Thymus (tissue), 11 donors: ENCODE results near the gene ZNF814. TPM values are rescaled to one million over a fixed set of nuclear protein-coding genes. Genes with fewer than 3 reads are reported as not detected.
"Not testable (repeated sequence)": the region's sequence is repeated elsewhere in the genome, so short reads cannot be mapped to it uniquely, and the experiment has no call there.

Source experiments
- DNase-seq, 9 donors: peaks; one replicate each; pipeline ENCODE4 v3.0.0-alpha.2; 2013; ENCODE audit warnings: low spot score in 9 of 9, low read depth in 6 of 9, missing footprints in 1 of 9
- H3K27ac ChIP-seq, 2 donors: one replicate each; pipeline ENCODE4 v1.5.1; 2013; ENCODE audit warnings: control low read depth in 1 of 2, low read depth in 1 of 2, low read length in 1 of 2, mild to moderate bottlenecking in 1 of 2, moderate library complexity in 1 of 2
- H3K27me3 ChIP-seq, 2 donors: one replicate each; pipeline ENCODE4 v1.5.1; 2013; ENCODE audit warnings: low read length in 1 of 2; ENCODE audit not compliant: control insufficient read depth in 2 of 2, insufficient read depth in 1 of 2
- H3K36me3 ChIP-seq, 2 donors: one replicate each; pipeline ENCODE4 v1.5.1; 2013; ENCODE audit warnings: low read length in 1 of 2, mild to moderate bottlenecking in 1 of 2, moderate library complexity in 1 of 2; ENCODE audit not compliant: control insufficient read depth in 2 of 2, insufficient read depth in 2 of 2
- H3K4me1 ChIP-seq, 2 donors: one replicate each; pipeline ENCODE4 v1.5.1; 2013; ENCODE audit warnings: low read length in 2 of 2; ENCODE audit not compliant: control insufficient read depth in 2 of 2, insufficient read depth in 2 of 2
- H3K4me3 ChIP-seq, 2 donors: one replicate each; pipeline ENCODE4 v1.5.1; 2013; ENCODE audit warnings: low read length in 2 of 2, control low read depth in 1 of 2, mild to moderate bottlenecking in 1 of 2
- H3K9me3 ChIP-seq, 2 donors: one replicate each; pipeline ENCODE4 v1.5.1; 2013; ENCODE audit warnings: low read length in 1 of 2, mild to moderate bottlenecking in 1 of 2; ENCODE audit not compliant: control insufficient read depth in 2 of 2, insufficient read depth in 1 of 2
- WGBS: extraction: QIAGEN DNeasy Blood & Tissue Kit; methylation state at CpG from one replicate; pipeline ENCODE4 v1.1.7; 2013; 5-methylcytosine and 5-hydroxymethylcytosine counted together
- polyA plus RNA-seq: library from polyadenylated mRNA; stranded (reverse); fragments of 200-250 nt; gene quantifications from one replicate; pipeline ENCODE4 v1.2.3, GENCODE V29; 2013
- total RNA-seq: library from RNA; stranded (reverse); fragments of 120-200 nt; gene quantifications from one replicate; pipeline ENCODE4 v1.2.4, GENCODE V29; 2013
- donor health status: healthy.

Gene ZNF814
- total and polyA plus RNA-seq, 2 donors: 16.7 to 19.5 TPM

DNA sequence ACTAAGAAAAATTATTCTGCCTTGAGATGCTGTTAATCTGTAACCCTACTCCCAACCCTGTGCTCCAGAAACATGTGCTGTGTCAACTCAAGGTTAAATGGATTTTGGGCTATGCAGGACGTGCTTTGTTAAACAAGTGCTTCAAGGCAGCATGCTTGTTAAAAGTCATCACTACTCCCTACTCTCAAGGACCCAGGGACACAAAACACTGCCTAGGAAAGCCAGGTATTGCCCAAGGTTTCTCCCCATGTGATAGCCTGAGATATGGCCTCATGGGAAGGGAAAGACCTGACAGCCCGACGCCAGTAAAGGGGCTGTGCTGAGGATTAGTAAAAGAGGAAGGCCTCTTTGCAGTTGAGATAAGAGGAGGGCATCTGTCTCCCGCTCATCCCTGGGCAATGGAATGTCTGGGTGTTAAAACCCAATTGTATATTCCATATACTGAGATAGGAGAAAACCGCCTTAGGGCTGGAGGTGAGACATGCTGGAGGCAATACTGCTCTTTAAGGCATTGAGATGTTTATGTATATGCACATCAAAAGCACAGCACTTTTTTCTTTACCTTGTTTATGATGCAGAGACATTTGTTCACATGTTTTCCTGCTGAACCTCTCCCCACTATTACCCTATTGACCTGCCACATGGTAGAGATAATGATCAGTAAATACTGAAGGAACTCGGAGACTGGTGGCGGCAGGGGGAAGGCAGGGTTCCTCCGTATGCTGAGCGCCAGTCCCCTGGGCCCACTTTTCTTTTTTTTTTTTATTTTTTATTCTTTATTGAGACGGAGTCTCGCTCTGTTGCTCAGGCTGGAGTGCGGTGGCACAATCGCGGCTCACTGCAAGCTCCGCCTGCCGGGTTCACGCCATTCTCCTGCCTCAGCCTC lies 78.2 kb downstream of the ZNF814 start:
- H3K4me1 ChIP-seq: peaks cover 10 to 23% of the 10 kb centered on the region in 2 donors
- not testable (repeated sequence) for H3K9me3 ChIP-seq, H3K27ac ChIP-seq, H3K27me3 ChIP-seq, DNase-seq, H3K4me3 ChIP-seq
- H3K36me3 ChIP-seq: peaks cover 16 to 23% of the 10 kb centered on the region in 2 donors
- WGBS: 97% methylated on average over 17 of the region's 17 CpGs

DNA sequence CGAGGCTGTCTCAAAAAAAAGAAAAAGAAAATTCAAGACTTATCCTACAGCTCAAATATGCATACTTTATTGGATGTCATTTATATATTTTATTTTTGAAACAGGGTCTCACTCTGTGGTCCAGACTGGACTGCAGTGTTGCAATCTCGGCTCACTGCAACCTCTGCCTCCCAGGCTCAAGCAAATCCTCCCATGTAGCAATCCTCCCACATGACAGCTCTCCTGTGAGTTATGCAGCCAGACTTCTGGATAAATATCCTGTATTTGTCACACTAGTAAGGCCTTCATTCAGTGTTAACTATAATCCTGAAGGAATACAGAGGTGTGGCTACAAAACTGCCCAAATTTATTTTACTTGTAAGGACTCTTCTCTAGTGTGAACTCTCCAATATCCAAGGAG lies 81.3 kb downstream of the ZNF814 start:
- 98% methylated on average over 2 of the region's 2 CpGs for WGBS
- H3K4me3 ChIP-seq: no peak overlapping the region
- H3K36me3 ChIP-seq: peaks cover 19 to 24% of the 10 kb centered on the region in 2 donors

DNA sequence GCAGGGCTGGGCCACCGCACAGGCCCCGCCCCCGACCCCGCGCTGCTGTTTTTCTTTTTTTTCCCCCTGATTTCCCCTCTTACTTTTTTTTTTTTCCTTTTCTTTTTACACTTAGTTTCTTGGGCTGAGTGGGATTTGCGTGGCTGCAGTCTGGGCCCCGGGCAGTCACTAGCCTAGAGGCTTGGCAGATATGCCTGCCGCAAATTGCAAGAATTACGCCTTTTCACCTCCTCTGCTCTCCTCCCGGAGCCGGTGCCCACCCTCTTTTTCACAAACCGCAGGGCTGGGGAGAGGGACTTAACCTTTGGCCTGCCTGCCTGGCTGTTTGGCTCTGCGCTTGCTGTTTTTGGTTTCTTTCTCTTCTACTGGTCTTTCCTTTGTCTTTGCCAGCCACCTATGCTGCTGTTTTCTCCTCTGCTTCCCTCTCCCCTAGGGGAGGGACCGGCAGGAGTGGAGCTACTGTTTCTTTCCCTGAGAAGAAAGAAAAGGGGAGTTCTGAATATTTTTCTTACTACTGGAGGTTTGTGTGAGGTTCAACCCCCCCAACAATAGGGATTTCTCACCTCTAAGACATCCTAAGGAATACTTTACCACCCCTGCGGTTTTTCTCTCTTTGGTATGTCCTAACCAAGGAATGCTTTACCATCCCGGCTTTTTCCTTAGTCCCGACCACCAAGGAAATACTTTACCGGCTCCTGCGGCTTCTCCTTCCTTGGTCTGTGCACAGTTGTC lies 85.1 kb downstream of the ZNF814 start:
- 15% methylated on average over 19 of the region's 19 CpGs for WGBS
- peaks cover 2 to 13% of the 10 kb centered on the region in 2 donors for H3K4me1 ChIP-seq
- H3K27ac ChIP-seq: peak overlapping the region; percentile 15 to 55
- peak overlapping the region; percentile 52 to 54 for H3K4me3 ChIP-seq
- peaks cover 13 to 16% of the 10 kb centered on the region in 2 donors for H3K36me3 ChIP-seq
- H3K27me3 ChIP-seq: no peaks in the 10 kb centered on the region
- no peaks in the 10 kb centered on the region for H3K9me3 ChIP-seq
- peak in 5 of 9 donors; percentile 10 to 56 (median 26) for DNase-seq

More for the DNA sequence above, 81.3 kb downstream of the ZNF814 start:
- Histone ChIP-seq H3K9me3 (no peaks in the 10 kb centered on the region), H3K27ac (no peak overlapping the region), H3K4me1 (peaks cover 2 to 20% of the 10 kb centered on the region in 2 donors), H3K27me3 (no peaks in the 10 kb centered on the region)
- DNase-seq: no peak

DNA sequence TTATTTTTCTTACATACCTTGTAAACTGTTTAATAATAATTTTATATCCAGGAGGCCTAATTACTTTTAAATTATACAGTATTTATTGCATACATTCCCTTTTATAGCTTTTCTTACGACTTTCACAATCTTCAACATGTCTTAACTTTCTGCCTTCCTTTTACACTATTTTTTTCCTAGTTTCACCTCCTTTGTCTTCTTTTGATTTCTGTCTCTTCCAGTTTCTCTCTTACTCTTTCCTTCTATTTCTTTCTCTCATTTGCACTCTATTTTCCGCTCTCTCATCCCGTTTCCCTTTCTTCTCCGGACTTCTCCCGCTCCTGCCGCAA lies 85.6 kb downstream of the ZNF814 start:
- peaks cover 10 to 13% of the 10 kb centered on the region in 2 donors for H3K36me3 ChIP-seq
- H3K27me3 ChIP-seq: no peaks in the 10 kb centered on the region
- peaks cover 2 to 13% of the 10 kb centered on the region in 2 donors for H3K4me1 ChIP-seq
- H3K4me3 ChIP-seq: peak overlapping the region; percentile 52 to 54
- 17% methylated on average over 6 of the region's 6 CpGs for WGBS
- H3K27ac ChIP-seq: no peak overlapping the region
- H3K9me3 ChIP-seq: no peaks in the 10 kb centered on the region
- DNase-seq: no peak

DNA sequence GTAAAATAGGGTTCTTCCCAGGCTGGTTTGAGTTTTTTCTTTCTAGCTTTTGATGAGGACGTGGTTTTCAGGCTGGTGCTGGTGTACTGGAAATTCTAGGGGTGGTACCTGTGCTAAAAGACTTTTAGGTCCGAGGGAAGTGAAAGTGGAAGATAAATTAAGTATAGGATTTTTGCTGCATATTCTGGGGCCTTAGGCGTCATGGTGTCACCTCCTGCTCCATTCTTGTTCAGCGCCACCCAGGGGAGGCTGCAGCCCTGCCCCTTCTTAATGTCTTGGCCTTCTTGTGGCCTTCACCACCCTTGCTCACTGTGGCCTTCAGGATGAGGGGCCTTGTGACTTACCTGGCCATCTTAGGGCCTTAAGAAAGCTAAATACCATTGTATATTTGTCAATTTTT lies 86.6 kb downstream of the ZNF814 start:
- H3K36me3 ChIP-seq: peaks cover 5 to 6% of the 10 kb centered on the region in 2 donors
- H3K27ac ChIP-seq: no peak overlapping the region
- no peaks in the 10 kb centered on the region for H3K9me3 ChIP-seq
- peaks cover 2 to 13% of the 10 kb centered on the region in 2 donors for H3K4me1 ChIP-seq
- no peaks in the 10 kb centered on the region for H3K27me3 ChIP-seq
- no peak overlapping the region for H3K4me3 ChIP-seq
- DNase-seq: no peak
- WGBS: 79% methylated on average over 4 of the region's 4 CpGs

DNA sequence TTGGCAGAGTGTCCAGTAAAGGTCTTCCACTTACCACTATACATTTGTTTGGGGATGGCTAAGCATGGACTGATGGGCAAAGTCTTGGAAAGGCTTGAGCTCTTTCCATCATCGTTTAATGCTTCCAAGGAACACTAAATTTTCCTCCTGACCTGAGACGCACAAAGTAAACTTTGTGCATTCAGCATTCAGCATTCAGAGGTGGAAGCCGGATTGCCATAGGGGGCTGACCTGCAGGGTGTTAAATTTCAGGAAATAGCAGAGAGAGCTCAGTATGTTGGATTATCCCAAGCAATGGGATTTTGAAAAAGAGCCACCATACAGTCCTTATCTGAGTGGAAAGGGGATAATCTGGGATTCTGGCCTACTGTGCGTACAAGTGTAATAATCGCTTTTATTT lies 88.1 kb downstream of the ZNF814 start:
- Histone ChIP-seq H3K27ac (no peak overlapping the region), H3K4me1 (peaks cover 2 to 13% of the 10 kb centered on the region in 2 donors), H3K4me3 (no peak overlapping the region), H3K27me3 (no peaks in the 10 kb centered on the region), H3K36me3 (peaks cover 7 to 11% of the 10 kb centered on the region in 2 donors), H3K9me3 (no peaks in the 10 kb centered on the region)
- DNase-seq: no peak
- WGBS: 84% methylated on average over 5 of the region's 5 CpGs

Other genes with a start within 250 kb of the ZNF814 start
- gene ZSCAN4, start 220.1 kb downstream of the ZNF814 start, total RNA-seq: 0.05 TPM
- gene ZSCAN4, start 220.1 kb downstream of the ZNF814 start, polyA plus RNA-seq: 0.96 TPM
- gene ZNF551, start 207.1 kb downstream of the ZNF814 start, total RNA-seq: 11.1 TPM
- gene ZNF551, start 207.1 kb downstream of the ZNF814 start, polyA plus RNA-seq: 3.4 TPM
- gene ZNF154, start 179.8 kb downstream of the ZNF814 start, total RNA-seq: 10.5 TPM
- 10.8 TPM for gene ZNF154, start 179.8 kb downstream of the ZNF814 start, polyA plus RNA-seq
- 21.9 TPM for gene ZNF671, start 161.4 kb downstream of the ZNF814 start, total RNA-seq
- gene ZNF671, start 161.4 kb downstream of the ZNF814 start, polyA plus RNA-seq: 19.8 TPM
- 25.1 TPM for gene ZNF776, start 142.2 kb downstream of the ZNF814 start, total RNA-seq
- gene ZNF776, start 142.2 kb downstream of the ZNF814 start, polyA plus RNA-seq: 13.8 TPM
- gene ZNF586, start 119.4 kb downstream of the ZNF814 start, total RNA-seq: 26.9 TPM
- gene ZNF586, start 119.4 kb downstream of the ZNF814 start, polyA plus RNA-seq: 15.2 TPM
- gene ZNF552, start 74.1 kb downstream of the ZNF814 start, total RNA-seq: 7.3 TPM
- 7.8 TPM for gene ZNF552, start 74.1 kb downstream of the ZNF814 start, polyA plus RNA-seq
- gene ZNF587B, start 58.7 kb downstream of the ZNF814 start, total RNA-seq: 12.4 TPM
- 9.1 TPM for gene ZNF587B, start 58.7 kb downstream of the ZNF814 start, polyA plus RNA-seq
- 16.6 TPM for gene ZNF587, start 39.2 kb downstream of the ZNF814 start, total RNA-seq
- gene ZNF587, start 39.2 kb downstream of the ZNF814 start, polyA plus RNA-seq: 25.4 TPM
- 15.1 TPM for gene ZNF417, start 27.6 kb upstream of the ZNF814 start, total RNA-seq
- gene ZNF417, start 27.6 kb upstream of the ZNF814 start, polyA plus RNA-seq: 5.4 TPM
- 12.8 TPM for gene ZNF418, start 46.4 kb upstream of the ZNF814 start, total RNA-seq
- gene ZNF418, start 46.4 kb upstream of the ZNF814 start, polyA plus RNA-seq: 8.2 TPM
- gene ZNF256, start 58.7 kb upstream of the ZNF814 start, total RNA-seq: 7.5 TPM
- 7.0 TPM for gene ZNF256, start 58.7 kb upstream of the ZNF814 start, polyA plus RNA-seq
- gene C19orf18, start 85.5 kb upstream of the ZNF814 start, total RNA-seq: 0.47 TPM
- 7.7 TPM for gene C19orf18, start 85.5 kb upstream of the ZNF814 start, polyA plus RNA-seq
- gene ZNF606, start 113.8 kb upstream of the ZNF814 start, total RNA-seq: 17.8 TPM
- 18.8 TPM for gene ZNF606, start 113.8 kb upstream of the ZNF814 start, polyA plus RNA-seq
- gene ZSCAN1, start 145.0 kb upstream of the ZNF814 start, total RNA-seq: 0.42 TPM
- gene ZSCAN1, start 145.0 kb upstream of the ZNF814 start, polyA plus RNA-seq: 1.6 TPM
- gene ZNF135, start 170.2 kb upstream of the ZNF814 start, total RNA-seq: 7.0 TPM
- gene ZNF135, start 170.2 kb upstream of the ZNF814 start, polyA plus RNA-seq: 14.6 TPM
- 27.8 TPM for gene ZSCAN18, start 209.2 kb upstream of the ZNF814 start, total RNA-seq
- 73.4 TPM for gene ZSCAN18, start 209.2 kb upstream of the ZNF814 start, polyA plus RNA-seq